Motor neuron (in vitro differentiated cells): ENCODE measurements around the gene MORF4L1. TPM values are rescaled to one million over a fixed set of nuclear protein-coding genes. Genes with fewer than 3 reads are reported as not detected.
"Not testable (repeated sequence)": the region's sequence is repeated elsewhere in the genome, so short reads cannot be mapped to it uniquely, and the experiment has no call there.

ENCODE experiments used
- ATAC-seq, 8 experiments: fragments of 200-7000 bp; cut with Tn5 transposase; replicated peaks in 6 of 8; 2 replicates each; pipeline ENCODE4 v1.8.0; 2021; ENCODE audit warnings: mild to moderate bottlenecking in 8 of 8, moderate library complexity in 8 of 8
- H3K27ac ChIP-seq, 2 donors: fragments of 250-450 bp; sonication (Bioruptor Pico); 2 replicates each; pipeline ENCODE4 v1.9.0; 2021; ENCODE audit warnings: antibody characterized with exemption in 2 of 2, mild to moderate bottlenecking in 2 of 2, moderate library complexity in 1 of 2
- H3K4me1 ChIP-seq, 2 donors: fragments of 250-450 bp; sonication (Bioruptor Pico); replicated peaks in 1 of 2; 2 replicates each; pipeline ENCODE4 v1.6.1; 2021; ENCODE audit warnings: antibody characterized with exemption in 2 of 2, mild to moderate bottlenecking in 2 of 2, moderate library complexity in 1 of 2
- H3K4me3 ChIP-seq, 5 donors: fragments of 250-450 bp; sonication (Bioruptor Pico); 2 replicates each; pipeline ENCODE4 v1.9.0; 2021; ENCODE audit warnings: antibody characterized with exemption in 5 of 5, mild to moderate bottlenecking in 5 of 5, moderate library complexity in 4 of 5
- WGBS, 10 experiments: fragments of 450-650 bp; shearing (Covaris generic); methylation state at CpG; one replicate each; pipeline ENCODE4 v1.0.0; 2022; 5-methylcytosine and 5-hydroxymethylcytosine counted together
- in situ Hi-C, 9 experiments: fragments of 400-800 bp; cut with MboI; loops; one replicate each; pipeline ENCODE4 v1.15.0; 2021; ENCODE audit warnings: low sequenced_read_pairs in 9 of 9, low pct_unique_long_range_greater_than_20kb in 2 of 9; ENCODE audit not compliant: unreplicated experiment in 9 of 9
- total RNA-seq, 8 experiments: library from RNA; unstranded; fragments of 300-600 nt; gene quantifications; 2 replicates each; pipeline versions ENCODE4 v1.2.3 to v1.2.4, GENCODE V29; 2022

Gene MORF4L1
- total RNA-seq, 8 experiments from 2014 or later: 249 to 703 (median 445) TPM

GRCh38 chr15:78841891-78842290 is 30.8 kb upstream of the MORF4L1 start:
- in situ Hi-C loops: no loop called here
- Histone ChIP-seq H3K4me3 (no peak overlapping the region), H3K4me1 (peaks cover 12% of the 10 kb centered on the region in 2 donors), H3K27ac (no peak overlapping the region)
- ATAC-seq: peak in 1 of 8 experiments; percentile 16
- 40 to 85% (median 84%) methylated on average over 1 to 5 of the region's 6 CpGs; no CpG with 5 or more reads in 7 of the 10 experiments for WGBS, 10 experiments

DNA sequence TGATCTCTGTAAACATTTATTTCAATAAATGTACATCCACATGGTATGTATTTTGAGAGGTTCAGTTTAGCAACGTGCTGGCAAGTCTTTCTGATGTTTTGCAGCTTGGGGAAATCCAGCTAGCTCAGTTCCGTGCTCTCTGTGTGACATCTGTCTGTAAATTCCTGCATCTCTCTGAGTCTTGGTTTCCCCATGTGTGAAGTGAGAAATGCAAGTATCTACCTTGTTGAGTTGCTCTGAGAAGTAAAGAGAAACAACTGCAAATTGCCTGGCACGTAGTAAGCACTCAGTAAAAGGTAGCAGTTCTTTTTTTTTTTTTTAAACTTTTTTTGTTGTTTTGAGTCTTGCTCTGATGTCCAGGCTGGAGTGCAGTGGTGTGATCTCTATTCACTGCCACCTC is 30.2 kb upstream of the MORF4L1 start:
- peak in 1 of 8 experiments; percentile 32 for ATAC-seq
- in situ Hi-C loops: no loop called here
- 75 to 100% (median 83%) methylated on average over 1 to 3 of the region's 3 CpGs; no CpG with 5 or more reads in 2 of the 10 experiments for WGBS, 10 experiments
- no peak overlapping the region for H3K27ac ChIP-seq
- peaks cover 12% of the 10 kb centered on the region in 2 donors for H3K4me1 ChIP-seq
- no peak overlapping the region for H3K4me3 ChIP-seq

DNA sequence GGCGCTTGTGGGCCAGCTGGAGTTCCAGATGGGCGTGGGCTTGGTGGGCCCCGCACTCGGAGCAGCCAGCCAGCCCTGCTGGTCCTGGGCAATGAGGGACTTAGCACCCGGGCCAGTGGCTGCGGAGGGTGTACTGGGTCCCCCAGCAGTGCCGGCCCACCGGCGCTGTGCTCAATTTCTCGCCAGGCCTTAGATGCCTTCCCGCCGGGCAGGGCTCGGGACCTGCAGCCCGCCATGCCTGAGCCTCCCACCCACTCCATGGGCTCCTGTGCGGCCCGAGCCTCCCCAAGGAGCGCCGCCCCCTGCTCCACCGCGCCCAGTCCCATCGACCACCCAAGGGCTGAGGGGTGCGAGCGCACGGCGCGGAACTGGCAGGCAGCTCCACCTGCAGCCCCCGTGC is 25.8 kb upstream of the MORF4L1 start:
- in situ Hi-C loops, H3K4me3 ChIP-seq, H3K27ac ChIP-seq, ATAC-seq, H3K4me1 ChIP-seq: not testable (repeated sequence)
- no CpG with 5 or more reads among the region's 27 CpGs for WGBS, 10 experiments

- H3K27ac ChIP-seq, in situ Hi-C loops, H3K4me1 ChIP-seq, H3K4me3 ChIP-seq: not testable (repeated sequence)
- 60 to 100% (median 93%) methylated on average over 1 to 6 of the region's 15 CpGs; no CpG with 5 or more reads in 4 of the 10 experiments for WGBS, 10 experiments
- ATAC-seq: peak in 2 of 8 experiments; percentile 41 to 42
Measured at GRCh38 chr15:78847387-78847906, 25.2 kb upstream of the MORF4L1 start.

- Histone ChIP-seq H3K4me1 (peaks cover 7 to 9% of the 10 kb centered on the region in 2 donors), H3K4me3 (no peak overlapping the region), H3K27ac (no peak overlapping the region)
- in situ Hi-C loops: no loop called here
- no peak for ATAC-seq
- WGBS, 10 experiments: 40 to 100% (median 86%) methylated on average over 1 to 2 of the region's 2 CpGs; no CpG with 5 or more reads in 3 of the 10 experiments
Measured at GRCh38 chr15:78850352-78850751, 22.3 kb upstream of the MORF4L1 start.

DNA sequence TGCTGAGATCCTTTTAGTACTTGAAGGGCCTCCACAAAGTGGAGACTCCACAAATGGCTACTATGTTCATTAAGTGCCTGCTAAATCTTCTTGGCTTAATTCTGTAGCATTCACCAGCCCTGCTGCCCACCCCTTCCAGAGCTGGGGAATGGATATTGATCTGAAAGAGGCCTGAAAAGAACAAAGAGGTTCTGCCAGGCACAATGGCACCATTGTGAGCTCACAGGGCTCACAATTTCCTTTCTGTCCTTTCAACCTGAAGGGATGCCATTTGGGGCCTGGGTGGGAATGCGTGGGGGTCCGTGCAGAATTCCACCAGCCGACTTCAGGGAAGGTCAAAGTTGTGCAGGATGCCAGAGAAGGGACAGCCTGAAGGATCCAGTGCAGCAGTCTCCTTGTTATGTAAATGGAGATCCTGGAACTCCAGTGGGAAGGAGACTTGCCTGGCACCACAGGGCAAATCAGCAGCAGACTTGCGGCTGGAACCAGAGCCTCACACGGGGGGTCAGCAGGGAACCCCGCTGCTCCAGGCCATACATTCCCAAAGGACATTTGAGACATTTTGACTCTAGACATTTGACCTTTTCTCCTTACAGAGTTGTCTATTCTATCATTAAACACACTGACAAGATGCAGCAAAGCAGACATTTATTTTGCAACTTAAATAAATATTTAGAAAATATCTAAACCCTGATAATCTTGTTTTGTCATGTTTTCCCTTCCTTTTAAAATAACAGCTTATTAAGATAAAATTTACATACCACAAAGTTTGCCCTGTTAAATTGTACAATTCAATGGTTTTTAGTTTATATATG is 21.5 kb upstream of the MORF4L1 start:
- Histone ChIP-seq H3K4me1 (peaks cover 7 to 9% of the 10 kb centered on the region in 2 donors), H3K4me3 (no peak overlapping the region), H3K27ac (no peak overlapping the region)
- ATAC-seq: peak in 5 of 8 experiments; percentile 45 to 73 (median 64)
- in situ Hi-C loops: no loop called here
- 0 to 67% (median 20%) methylated on average over 1 to 6 of the region's 6 CpGs; no CpG with 5 or more reads in 3 of the 10 experiments for WGBS, 10 experiments

DNA sequence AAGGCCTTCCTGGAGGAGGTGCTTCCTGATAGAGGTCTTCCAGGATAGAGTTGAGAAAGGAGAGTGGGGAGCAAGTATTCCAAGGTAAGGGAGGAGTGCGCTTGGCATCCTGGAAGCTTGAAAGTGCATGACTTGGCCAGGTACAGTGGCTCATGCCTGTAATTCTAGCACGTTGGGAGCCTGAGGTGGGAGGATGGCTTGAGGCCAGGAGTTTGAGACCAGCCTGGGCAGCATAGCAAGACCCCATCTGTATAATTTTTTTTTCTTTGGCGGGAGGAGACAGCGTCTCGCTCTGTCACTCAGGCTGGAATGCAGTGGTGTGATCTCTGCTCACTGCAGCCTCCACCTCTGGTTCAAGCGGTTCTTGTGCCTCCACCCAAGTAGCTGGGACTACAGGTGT is 19.2 kb upstream of the MORF4L1 start:
- no peak for ATAC-seq
- H3K4me1 ChIP-seq: peaks cover 7 to 9% of the 10 kb centered on the region in 2 donors
- no peak overlapping the region for H3K4me3 ChIP-seq
- in situ Hi-C loops: no loop called here
- no peak overlapping the region for H3K27ac ChIP-seq
- WGBS, 10 experiments: 40 to 100% (median 100%) methylated on average over 1 to 2 of the region's 6 CpGs; no CpG with 5 or more reads in 6 of the 10 experiments

DNA sequence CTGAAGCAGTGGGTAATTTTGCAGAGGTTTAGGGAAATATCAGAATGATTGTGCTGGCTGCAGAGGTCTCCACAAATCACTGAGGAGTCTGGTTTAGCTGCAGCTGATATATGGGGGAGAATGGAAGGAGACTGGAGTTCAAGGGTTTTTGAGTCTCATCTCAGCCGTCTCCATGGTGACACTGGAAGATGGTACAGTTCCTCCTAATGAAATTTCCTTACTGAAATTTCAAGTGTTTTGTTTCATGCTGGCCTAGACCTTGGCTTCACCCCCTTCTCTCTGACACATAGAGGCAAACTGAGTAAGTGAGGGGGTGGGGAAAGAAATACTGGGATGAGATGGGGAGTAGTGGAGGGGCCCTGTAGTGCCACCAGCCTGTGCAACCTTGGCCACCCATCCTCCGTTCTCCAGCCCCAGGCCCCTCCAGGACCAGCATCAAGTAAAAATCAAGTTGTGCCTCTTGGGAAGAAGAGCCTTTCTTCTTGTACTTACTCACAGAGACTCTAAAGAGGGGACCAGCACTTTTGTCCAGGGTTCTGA is 17.8 kb upstream of the MORF4L1 start:
- no peak overlapping the region for H3K4me3 ChIP-seq
- ATAC-seq: no peak
- 100% methylated on average over 2 of the region's 2 CpGs; no CpG with 5 or more reads in 9 of the 10 experiments for WGBS, 10 experiments
- H3K27ac ChIP-seq: no peak overlapping the region
- in situ Hi-C loops: no loop called here
- peaks cover 9% of the 10 kb centered on the region in 2 donors for H3K4me1 ChIP-seq

DNA sequence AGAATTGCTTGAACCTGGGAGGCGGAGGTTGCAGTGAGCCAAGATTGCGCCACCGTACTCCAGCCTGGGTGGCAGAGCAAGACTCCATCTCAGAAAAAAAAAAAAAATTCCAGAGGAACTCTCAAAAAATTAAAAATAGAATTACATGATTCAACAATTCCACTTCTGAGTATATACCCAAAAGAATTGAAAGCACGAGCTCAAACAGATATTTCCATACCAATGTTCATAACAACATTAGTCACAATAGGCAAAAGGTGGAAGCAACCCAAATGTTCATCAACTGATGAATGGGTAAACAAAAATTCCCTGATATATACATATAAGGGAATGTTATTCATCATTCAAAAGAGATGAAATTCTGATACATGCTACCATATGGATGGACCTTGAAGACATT is 16.9 kb upstream of the MORF4L1 start:
- Histone ChIP-seq H3K4me3 (no peak overlapping the region), H3K4me1 (peaks cover 6 to 11% of the 10 kb centered on the region in 2 donors), H3K27ac (no peak overlapping the region)
- in situ Hi-C loops: no loop called here
- ATAC-seq: no peak
- WGBS, 10 experiments: 0 to 100% (median 80%) methylated on average over 1 to 4 of the region's 4 CpGs; no CpG with 5 or more reads in 3 of the 10 experiments

DNA sequence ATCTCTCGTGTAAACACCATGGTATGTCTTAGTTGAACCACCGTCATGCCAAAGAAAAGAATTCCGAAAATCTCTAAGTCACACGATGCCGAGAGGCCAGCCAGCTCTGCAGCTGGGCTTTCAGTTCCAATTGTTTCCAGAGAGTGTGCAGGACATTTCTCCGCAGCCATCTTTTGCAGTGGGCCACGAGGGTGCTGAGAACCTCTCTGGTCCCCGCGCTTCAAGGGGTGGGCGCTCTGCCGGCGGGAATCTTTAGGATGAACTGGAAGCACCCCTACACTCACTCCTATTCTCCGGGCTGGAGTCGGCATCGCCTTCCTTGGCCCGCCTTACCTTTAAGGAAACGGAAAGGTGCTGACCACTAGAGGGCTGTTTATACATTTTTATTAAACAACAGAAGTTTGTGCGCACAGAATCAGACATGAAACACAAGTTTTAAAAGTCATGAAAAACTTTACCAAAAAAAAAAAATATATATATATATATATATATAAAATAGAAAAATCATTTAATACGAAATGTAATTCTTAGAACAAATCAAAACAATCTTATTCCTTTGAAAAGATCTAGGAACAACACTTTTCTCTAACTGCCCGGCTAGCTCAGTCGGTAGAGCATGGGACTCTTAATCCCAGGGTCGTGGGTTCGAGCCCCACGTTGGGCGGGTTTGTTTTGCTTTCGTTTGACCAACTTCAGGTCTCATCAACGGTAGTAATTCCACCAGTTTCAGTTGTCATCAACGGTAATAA is 12.5 kb upstream of the MORF4L1 start:
- Histone ChIP-seq H3K4me1 (peaks cover 0 to 4% of the 10 kb centered on the region in 2 donors), H3K27ac (peak overlapping the region; percentile 68 to 88), H3K4me3 (peak overlapping the region; percentile 25 to 47 (median 39))
- 0 to 28% (median 3%) methylated on average over 2 to 25 of the region's 28 CpGs for WGBS, 10 experiments
- ATAC-seq: peak; percentile 79 to 96 (median 90)
- in situ Hi-C loops: no loop called here

DNA sequence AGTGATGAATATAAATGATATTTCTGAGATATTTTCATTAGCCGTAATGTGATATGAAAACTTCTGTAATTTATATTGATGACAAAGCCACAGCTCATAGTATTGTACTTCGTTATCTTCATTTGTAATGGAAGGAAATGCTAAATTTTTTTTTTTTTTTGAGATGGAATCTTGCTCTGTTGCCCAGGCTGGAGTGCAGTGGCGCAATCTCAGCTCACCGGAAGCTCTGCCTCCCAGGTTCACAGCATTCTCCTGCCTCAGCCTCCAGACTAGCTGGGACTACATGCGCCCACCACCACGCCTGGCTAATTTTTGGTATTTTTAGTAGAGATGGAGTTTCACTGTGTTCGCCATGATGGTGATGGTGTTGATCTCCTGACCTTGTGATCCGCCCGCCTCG is 7.1 kb upstream of the MORF4L1 start:
- H3K4me1 ChIP-seq, H3K4me3 ChIP-seq, H3K27ac ChIP-seq, in situ Hi-C loops, ATAC-seq: not testable (repeated sequence)
- WGBS, 10 experiments: 43 to 100% (median 92%) methylated on average over 1 to 10 of the region's 10 CpGs; no CpG with 5 or more reads in 1 of the 10 experiments

DNA sequence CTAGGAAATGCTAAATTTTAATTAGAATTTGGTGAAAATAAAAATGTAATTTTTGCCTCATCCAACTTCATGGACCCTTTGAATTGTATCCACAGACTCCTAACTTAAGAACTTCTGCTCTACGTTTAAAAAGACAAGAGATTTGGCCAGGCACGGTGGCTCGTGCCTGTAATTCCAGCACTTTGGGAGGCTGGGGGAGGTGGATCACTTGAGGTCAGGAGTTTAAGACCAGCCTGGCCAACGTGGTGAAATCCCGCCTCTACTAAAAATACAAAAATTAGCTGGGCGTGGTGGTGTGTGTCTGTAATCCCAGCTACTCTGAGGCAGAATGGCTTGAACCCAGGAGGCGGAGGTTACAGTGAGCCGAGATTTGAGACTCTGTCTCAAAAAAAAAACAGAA is 6.7 kb upstream of the MORF4L1 start:
- H3K27ac ChIP-seq, ATAC-seq, H3K4me1 ChIP-seq, H3K4me3 ChIP-seq, in situ Hi-C loops: not testable (repeated sequence)
- 20 to 97% (median 82%) methylated on average over 1 to 7 of the region's 8 CpGs; no CpG with 5 or more reads in 2 of the 10 experiments for WGBS, 10 experiments

- in situ Hi-C loops: no loop called here
- no peak for ATAC-seq
- Histone ChIP-seq H3K4me1 (peaks cover under 1 to 4% of the 10 kb centered on the region in 2 donors), H3K4me3 (no peak overlapping the region), H3K27ac (no peak overlapping the region)
- WGBS, 10 experiments: 0 to 100% (median 57%) methylated on average over 1 to 4 of the region's 4 CpGs; no CpG with 5 or more reads in 1 of the 10 experiments
Measured at GRCh38 chr15:78866803-78867202, 5.9 kb upstream of the MORF4L1 start.
